OCI-LY7 (cell line): ENCODE data around the gene CR1L.

Experiments
- CTCF ChIP-seq: fragments of 200-600 bp; sonication (generic); conservative IDR thresholded peaks from 2 replicates; pipeline ENCODE4 v1.5.1; 2014; ENCODE audit warnings: mild to moderate bottlenecking, antibody characterized with exemption, low read length, moderate library complexity, mixed read lengths
- EZH2phosphoT487 ChIP-seq: fragments of 200-600 bp; sonication (generic); IDR thresholded peaks from 2 replicates; pipeline ENCODE4 v1.6.1; 2018; ENCODE audit warnings: low read depth, borderline replicate concordance, mild to moderate bottlenecking, mixed run types, antibody characterized with exemption, low read length, moderate library complexity, mixed read lengths

GRCh38 chr1:207612762-207613161 lies 32.2 kb upstream of the CR1L start:
- no peak for TF ChIP-seq CTCF
- TF ChIP-seq EZH2phosphoT487, result no peak
